BJ (cell line): Measurements from ENCODE around the gene COL9A3. TPM values are rescaled to one million over a fixed set of nuclear protein-coding genes. Genes with fewer than 3 reads are reported as not detected.

Experiments
- CTCF ChIA-PET: fragments of 350-600 bp; formaldehyde crosslinking; extraction: SDS; loops from one replicate; lab custom pipeline; 2021; ENCODE audit warnings: antibody characterized with exemption, inconsistent platforms; lab: Yijun Ruan, JAX
- POLR2A ChIA-PET: fragments of 300-600 bp; sonication (Branson Sonifier 250); formaldehyde crosslinking; extraction: SDS; loops from one replicate; lab custom pipeline; 2021; ENCODE audit warnings: antibody characterized with exemption; lab: Charles Lee
- DNase-seq: peaks from one replicate; pipeline ENCODE4 v3.0.0-alpha.2; 2011; ENCODE audit warnings: low read depth
- H3K27me3 ChIP-seq: 2 replicates; pipeline ENCODE4 v1.6.0; 2011; ENCODE audit warnings: low read length; ENCODE audit not compliant: control insufficient read depth, insufficient read depth
- H3K36me3 ChIP-seq: 2 replicates; pipeline ENCODE4 v1.5.1; 2011; ENCODE audit warnings: low read length; ENCODE audit not compliant: control insufficient read depth, insufficient read depth
- H3K4me3 ChIP-seq: 2 replicates; pipeline ENCODE4 v1.5.1; 2011; ENCODE audit warnings: low read depth, mild to moderate bottlenecking, control low read depth, low read length
- polyA plus RNA-seq: library from polyadenylated mRNA; depleted of rRNA; stranded (reverse); fragments of >200 nt; gene quantifications from 2 replicates; pipeline ENCODE4 v1.2.3, GENCODE V29; 2011
- TF ChIP-seq, protein P1 (sequence below): IDR thresholded peaks from 2 replicates; pipeline ENCODE4 v1.5.1; 2011; ENCODE audit warnings: low read depth, mild to moderate bottlenecking, control low read depth, inconsistent platforms, low read length, moderate library complexity; ENCODE audit not compliant: insufficient read depth

COL9A3 gene
- polyA plus RNA-seq, 1 experiment, result 0.21 TPM

- no peak for DNase-seq
- TF ChIP-seq, protein P1, sequence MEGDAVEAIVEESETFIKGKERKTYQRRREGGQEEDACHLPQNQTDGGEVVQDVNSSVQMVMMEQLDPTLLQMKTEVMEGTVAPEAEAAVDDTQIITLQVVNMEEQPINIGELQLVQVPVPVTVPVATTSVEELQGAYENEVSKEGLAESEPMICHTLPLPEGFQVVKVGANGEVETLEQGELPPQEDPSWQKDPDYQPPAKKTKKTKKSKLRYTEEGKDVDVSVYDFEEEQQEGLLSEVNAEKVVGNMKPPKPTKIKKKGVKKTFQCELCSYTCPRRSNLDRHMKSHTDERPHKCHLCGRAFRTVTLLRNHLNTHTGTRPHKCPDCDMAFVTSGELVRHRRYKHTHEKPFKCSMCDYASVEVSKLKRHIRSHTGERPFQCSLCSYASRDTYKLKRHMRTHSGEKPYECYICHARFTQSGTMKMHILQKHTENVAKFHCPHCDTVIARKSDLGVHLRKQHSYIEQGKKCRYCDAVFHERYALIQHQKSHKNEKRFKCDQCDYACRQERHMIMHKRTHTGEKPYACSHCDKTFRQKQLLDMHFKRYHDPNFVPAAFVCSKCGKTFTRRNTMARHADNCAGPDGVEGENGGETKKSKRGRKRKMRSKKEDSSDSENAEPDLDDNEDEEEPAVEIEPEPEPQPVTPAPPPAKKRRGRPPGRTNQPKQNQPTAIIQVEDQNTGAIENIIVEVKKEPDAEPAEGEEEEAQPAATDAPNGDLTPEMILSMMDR, result no peak
- CTCF ChIA-PET, result interaction anchor here (0.7 kb wide), 1 partner anchor 13 kb away, joined by 3 read pairs; no protein-coding TSS in a partner anchor
- POLR2A ChIA-PET, result no interaction called here
- Histone ChIP-seq H3K27me3 (peaks cover 8% of the 10 kb centered on the region), H3K4me3 (no peak overlapping the region), H3K36me3 (no peaks in the 10 kb centered on the region)
Observed at GRCh38 chr20:62770111-62770910, 46.5 kb upstream of the COL9A3 start.

DNA sequence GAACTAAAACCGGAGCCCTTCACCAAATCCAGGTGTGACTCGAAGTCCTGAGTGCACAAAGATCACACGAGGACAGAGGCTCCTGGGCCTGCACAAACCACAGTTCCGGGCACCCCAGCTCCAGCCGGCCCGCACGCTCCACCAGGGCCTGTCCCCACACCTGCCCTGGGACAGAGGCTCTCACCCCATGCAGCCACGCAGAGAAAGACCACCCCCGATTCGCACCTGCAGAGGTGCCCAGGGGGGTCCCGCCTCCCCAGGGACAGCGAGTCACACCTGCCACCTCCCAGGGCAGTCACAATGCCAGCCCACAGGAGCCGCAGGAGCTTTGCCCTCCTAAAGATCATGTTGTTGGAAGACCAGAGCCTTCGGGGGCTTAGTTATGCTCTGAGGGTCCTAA is 45.9 kb upstream of the COL9A3 start:
- Histone ChIP-seq H3K4me3 (no peak overlapping the region), H3K36me3 (no peaks in the 10 kb centered on the region), H3K27me3 (peaks cover 4% of the 10 kb centered on the region)
- ChIA-PET POLR2A (no interaction called here), CTCF (interaction anchor here (0.7 kb wide), 1 partner anchor 12 kb away, joined by 3 read pairs; no protein-coding TSS in a partner anchor)
- TF ChIP-seq, protein P1, result no peak
- DNase-seq, result no peak

GRCh38 chr20:62771396-62772102 is 45.3 kb upstream of the COL9A3 start:
- POLR2A ChIA-PET, result no interaction called here
- TF ChIP-seq, protein P1, result no peak
- CTCF ChIA-PET, result interaction anchor here (0.7 kb wide), 1 partner anchor 12 kb away, joined by 3 read pairs; no protein-coding TSS in a partner anchor
- no peaks in the 10 kb centered on the region for H3K36me3 ChIP-seq
- no peak for DNase-seq
- peaks cover 4% of the 10 kb centered on the region for H3K27me3 ChIP-seq
- no peak overlapping the region for H3K4me3 ChIP-seq

GRCh38 chr20:62772103-62772611 is 44.7 kb upstream of the COL9A3 start:
- ChIA-PET POLR2A (no interaction called here), CTCF (interaction anchor here (1.0 kb wide), 1 partner anchor 10 kb away, joined by 3 read pairs; no protein-coding TSS in a partner anchor)
- no peak for DNase-seq
- TF ChIP-seq, protein P1, result no peak
- H3K27me3 ChIP-seq, result peaks cover 4% of the 10 kb centered on the region
- no peak overlapping the region for H3K4me3 ChIP-seq
- H3K36me3 ChIP-seq, result no peaks in the 10 kb centered on the region

GRCh38 chr20:62772619-62772989 is 44.2 kb upstream of the COL9A3 start:
- H3K36me3 ChIP-seq, result no peaks in the 10 kb centered on the region
- no peak for DNase-seq
- H3K27me3 ChIP-seq, result peaks cover 4% of the 10 kb centered on the region
- H3K4me3 ChIP-seq, result no peak overlapping the region
- ChIA-PET CTCF (interaction anchor here (0.6 to 1.3 kb wide), 4 partner anchors 9 to 273 kb away, joined by 3 to 6 read pairs (median 4); no protein-coding TSS in a partner anchor), POLR2A (no interaction called here)
- TF ChIP-seq, protein P1, result no peak
